Activated CD8-positive, alpha-beta memory T cell treated with anti-CD3 and anti-CD28 coated beads, Interleukin-2, amount 50 U/mL, for 1 hour (primary cell): Measurements from ENCODE around the gene SACM1L.

Source experiments
- DNase-seq: peaks from one replicate; pipeline ENCODE4 v3.0.0-alpha.2; 2020; ENCODE audit errors: extremely low read depth

Gene SACM1L

DNA sequence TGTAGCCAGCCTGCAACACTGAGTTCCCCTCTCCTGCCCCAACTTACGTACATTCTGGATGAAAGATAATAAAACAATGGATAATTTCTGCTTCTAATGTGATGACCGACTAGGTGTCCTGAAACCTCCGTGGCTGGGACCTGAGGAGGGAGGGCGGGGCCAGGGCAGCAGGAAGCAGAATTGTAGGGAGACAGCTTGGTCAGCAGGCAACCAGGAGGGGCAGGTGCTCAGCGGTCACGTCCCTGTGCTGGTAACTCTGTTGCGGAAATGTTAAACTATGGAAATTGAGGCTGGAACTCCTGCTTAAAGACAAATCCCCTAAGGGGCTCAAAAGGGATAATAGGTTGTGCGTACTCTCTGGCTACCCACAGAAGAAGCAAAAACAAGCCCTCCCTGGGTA lies 76.8 kb downstream of the SACM1L start:
- no peak for DNase-seq

- no peak for DNase-seq
Observed at GRCh38 chr3:45771166-45771775, 82.1 kb downstream of the SACM1L start.

DNA sequence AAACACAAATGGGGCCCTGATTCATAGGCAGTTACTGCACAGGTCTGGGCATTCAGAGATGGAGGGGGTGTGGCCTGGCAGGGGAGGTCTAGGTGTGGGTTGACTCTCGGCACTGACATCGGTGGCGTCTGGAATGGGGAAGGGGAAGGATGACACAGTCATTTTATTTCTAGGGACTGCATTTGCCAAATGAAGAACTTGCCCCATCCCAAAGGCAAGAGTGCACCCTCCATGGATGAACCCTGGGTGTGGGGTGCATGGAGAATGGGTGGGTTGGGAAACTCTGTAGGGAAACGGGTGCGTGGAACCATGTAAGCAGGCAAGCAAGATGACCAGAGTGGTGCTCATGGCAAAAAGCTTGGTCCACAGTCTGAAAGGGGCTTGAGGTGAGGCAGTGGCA lies 82.6 kb downstream of the SACM1L start:
- DNase-seq, result no peak

GRCh38 chr3:45772341-45773035 lies 83.3 kb downstream of the SACM1L start:
- no peak for DNase-seq

DNA sequence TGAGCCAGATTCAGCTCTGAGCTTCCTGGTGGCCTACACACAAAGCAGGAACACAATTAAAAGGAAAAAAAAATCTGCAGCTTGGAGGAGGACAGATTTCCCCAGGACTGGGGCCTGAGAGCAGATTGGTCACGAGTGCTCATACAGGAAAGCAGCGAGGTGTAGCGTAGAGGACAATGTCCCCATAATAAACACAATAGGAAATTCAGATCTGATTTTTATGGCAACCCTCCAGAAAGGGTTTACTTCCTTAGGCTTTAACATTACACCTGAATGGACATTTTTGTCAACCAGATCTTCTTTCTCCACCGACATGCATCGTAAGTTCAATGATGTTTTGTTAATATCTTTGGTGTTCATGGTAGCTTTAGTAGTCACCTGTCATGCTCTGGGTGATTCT lies 83.9 kb downstream of the SACM1L start:
- no peak for DNase-seq

- DNase-seq, result no peak
Observed at GRCh38 chr3:45773714-45774449, 84.7 kb downstream of the SACM1L start.

GRCh38 chr3:45774581-45775521 lies 85.7 kb downstream of the SACM1L start:
- no peak for DNase-seq

DNA sequence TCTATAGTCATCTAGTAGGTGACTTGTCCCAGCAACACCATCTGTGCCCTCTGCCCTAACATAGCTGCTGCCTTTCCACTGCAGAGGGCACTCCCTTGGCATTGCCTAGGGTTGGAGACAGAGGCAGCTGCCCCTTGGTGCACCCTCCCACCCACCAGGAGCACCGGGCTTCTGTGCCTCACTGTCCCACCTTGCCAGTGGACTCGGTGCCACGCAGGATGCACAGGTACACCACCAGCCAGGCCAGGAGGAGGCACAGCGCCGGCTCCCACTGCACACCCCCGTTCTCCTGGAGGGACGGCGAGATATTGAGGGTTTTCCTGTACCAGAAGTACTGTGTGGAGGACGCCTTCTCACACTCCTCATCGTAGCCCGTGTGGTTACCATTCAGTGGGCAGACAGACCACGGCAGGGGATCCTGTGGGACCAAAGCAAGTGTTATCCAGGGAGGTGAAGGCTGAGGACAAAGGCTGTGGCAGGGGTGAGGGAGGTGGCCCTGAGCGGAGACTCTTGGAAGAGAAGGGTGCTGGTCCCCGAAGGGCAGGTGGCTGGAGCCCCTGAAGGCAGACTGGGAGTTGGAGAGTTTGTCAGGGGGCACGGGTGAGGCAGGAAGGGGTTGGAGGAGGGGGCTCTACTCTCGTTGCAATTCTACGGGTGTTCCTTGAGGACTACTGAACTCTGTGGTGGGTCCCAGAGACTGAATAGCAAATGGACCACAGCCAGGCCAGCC lies 86.5 kb downstream of the SACM1L start:
- no peak for DNase-seq

DNA sequence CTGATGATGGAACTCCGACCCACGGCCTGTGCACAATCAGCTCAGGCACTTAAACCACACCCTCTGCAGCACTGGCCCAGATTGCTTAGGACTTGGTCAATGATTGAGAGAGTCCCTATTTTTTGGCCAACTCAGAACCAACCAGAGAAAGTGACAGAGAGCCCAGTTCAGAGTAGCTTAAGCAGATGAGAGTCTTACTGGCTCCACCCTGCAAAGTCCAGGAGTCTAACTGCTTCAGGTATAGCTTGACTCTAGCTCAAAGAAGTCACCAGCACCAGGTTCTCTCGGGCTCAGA lies 87.1 kb downstream of the SACM1L start:
- no peak for DNase-seq

DNA sequence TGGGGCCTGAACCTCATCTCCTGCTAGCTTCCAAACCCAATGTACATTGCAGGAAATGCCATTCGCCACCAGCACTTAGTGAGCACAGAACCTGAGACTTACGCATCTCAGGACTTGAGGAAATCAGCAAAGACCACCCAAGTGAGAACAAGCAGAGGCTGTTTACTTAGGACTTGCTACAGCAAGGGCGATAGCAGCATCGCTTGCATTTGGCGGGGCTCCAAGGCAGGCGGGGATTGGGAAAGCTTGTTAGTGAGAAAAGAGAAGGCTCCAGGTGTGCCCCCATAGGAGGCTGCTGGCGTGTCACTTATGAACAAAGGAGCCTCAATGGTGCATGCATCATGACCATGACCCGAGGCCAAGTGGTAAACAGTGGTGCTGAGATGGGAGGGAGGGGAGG lies 87.4 kb downstream of the SACM1L start:
- no peak for DNase-seq

- DNase-seq, result no peak
Observed at GRCh38 chr3:45777111-45777745, 88.0 kb downstream of the SACM1L start.

DNA sequence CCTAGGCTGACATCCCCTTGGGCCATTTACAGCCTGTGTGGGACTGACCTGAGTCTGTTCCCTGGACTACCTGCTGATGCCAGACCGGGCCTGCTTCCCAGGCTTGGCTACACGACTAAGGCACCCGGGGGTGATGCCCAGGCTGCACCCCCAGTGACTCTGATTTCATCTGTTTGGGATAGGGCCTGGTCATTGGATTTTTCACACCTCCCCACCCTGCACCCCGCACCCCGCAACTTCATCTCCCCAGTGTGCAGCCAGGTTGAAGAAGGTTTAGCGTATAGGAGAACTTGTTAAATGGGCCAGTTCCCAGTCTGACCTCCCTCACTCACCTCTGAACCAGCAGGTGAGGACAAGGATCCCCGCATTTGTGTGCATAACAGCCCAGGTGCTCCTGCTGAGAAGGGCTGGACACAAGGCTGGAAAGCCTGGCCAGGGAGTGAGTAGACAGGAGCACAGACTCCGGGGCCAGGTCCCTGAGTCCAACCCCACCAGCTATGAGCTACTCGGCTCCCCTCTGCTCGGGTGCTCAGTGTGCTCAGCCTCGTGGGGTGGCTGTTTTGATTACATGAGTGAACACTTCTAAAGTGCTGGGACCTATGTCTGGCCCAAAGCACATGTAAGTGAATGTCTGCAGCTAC lies 88.7 kb downstream of the SACM1L start:
- no peak for DNase-seq

GRCh38 chr3:45778761-45779201 lies 89.6 kb downstream of the SACM1L start:
- no peak for DNase-seq

DNA sequence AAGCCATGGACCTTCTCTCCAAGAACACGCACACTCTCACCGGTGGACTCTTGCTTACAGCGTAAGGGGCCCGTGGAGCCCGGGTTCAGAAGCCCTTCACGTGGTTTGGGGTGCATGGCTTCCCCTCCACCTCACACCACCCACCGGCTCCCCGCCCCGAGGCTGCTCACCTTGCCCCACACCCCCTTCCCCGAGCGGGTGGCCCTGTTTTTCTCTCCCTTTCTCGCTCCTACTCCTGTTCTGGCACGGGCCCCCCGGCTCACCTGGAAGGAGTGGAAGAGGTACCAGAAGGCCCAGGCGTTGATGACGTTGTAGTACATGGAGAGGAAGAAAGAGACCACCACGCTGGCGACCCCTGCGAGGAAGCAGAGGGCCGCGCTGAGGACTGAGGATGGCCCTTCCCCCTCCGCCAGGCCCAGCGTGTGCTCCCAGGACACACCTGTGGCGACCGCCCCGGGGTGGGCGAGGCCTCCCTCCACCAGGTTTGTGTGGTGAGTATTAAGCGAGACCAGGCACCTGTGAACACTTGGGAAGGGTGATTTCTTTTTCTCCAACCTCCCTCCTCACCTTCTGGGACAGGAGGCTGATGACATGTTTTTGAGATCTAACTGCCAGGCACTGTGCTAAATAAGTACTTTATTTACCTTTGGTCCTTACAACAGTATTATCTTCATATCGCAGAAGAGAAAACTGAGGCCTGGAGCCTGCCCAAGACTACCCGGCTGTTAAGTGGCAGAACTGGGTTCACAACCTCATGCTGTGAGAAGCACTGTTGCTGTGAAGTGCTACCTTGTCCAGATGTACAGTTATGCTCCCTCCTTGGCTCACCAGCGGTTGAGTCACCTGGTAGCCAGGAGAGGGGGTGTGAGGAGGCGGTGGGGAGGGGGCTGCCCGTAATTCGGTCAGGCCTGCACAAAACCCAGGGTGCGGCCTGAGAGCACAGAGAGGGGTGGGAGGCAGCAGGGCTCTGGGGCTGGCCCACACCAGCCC lies 90.8 kb downstream of the SACM1L start:
- DNase-seq, result no peak

DNA sequence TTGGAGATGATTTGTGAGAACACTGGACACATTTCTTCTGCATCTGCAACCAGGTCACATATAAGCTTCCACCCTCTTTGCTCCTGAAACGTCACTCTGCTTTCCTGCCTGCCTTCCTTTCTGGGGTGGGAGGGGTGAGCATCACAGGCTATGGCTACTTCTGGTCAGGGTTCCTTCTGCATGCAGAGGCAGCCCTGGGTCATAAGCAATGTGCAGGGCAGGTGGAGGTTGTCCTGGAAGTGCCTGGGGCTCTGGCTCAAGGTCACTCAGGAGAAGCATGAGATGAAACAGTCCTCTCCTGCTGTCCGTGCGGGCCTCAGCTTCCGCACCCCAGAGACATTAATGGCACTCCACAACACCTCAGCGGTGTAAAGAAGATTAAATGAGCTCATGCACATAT lies 92.1 kb downstream of the SACM1L start:
- no peak for DNase-seq

DNA sequence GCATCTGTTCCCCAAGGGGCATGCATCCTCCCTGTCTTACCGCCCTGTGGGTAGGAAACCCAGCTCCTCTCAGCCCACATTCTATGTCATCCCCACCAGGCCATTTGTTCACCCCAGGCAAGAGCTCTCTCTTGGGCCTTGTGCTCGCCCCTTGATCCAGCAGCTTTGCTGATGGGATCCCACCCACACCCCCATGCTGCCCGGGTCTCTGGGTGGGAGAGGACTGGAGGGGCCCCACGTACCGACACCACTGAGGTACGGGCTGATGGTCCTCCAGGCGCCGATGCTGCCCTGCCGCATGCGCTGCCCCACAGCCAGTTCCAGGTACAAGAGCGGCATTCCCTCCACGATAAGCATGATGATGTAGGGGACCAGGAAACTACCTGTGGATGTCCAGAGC lies 92.6 kb downstream of the SACM1L start:
- DNase-seq, result no peak

DNA sequence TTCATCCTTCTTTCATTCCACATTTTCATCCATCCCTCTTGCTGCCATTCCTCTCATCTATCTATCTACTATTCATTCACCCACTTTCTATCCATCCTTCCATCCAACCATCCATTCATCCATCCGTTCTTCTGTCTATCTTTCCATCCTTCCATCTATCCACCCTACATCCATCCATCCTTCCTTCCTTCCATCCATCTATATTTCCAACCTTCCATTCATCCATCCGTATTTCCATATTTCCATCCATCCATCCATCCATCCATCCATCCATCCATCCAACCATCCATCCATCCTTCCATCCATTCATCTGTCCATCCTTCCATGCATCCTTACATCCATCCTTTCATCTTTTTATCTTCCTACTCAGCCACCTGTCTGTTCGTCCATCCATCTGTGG lies 93.2 kb downstream of the SACM1L start:
- DNase-seq, result no peak

DNA sequence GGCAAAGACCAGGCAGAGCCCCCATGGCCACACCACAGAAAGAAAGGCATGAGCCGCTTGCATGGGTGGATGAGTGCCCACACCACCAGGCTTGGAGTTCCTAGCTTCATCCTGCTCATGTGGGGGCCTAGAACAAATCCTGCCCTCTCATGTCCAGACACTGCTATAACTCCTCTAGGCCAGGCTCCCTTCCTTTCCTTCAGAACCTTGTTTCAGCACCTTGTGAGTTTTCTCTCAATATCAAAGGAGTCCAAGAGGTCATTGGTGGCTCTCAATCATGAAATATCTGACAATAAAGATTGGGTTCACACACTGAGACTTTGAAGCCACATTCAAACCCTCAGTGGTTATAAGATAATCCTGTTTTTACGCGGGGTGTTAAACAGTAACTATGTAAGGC lies 94.5 kb downstream of the SACM1L start:
- DNase-seq, result no peak

GRCh38 chr3:45785605-45786150 lies 96.5 kb downstream of the SACM1L start:
- DNase-seq, result no peak
